ENCODE results near the gene RUSC2. TPM values are rescaled to one million over a fixed set of nuclear protein-coding genes. Genes with fewer than 3 reads are reported as not detected.

Gene RUSC2
- total and polyA plus RNA-seq, 2 of the 13 experiments (the other 11 are each of a cell fraction or from before 2014, with no cell fraction given), result 2.8 to 3.3 TPM

GRCh38 chr9:35510754-35511428 is 21.0 kb downstream of the RUSC2 start (continued):
- no peak for TF ChIP-seq ZNF709 (CRISPR knock-in tag; IDR thresholded peaks at IDR 0.05)
- no peak for TF ChIP-seq RBM22 (optimal IDR thresholded peaks at IDR 0.05; ENCODE audit: low read length)
- TF ChIP-seq ZNF251 (CRISPR knock-in tag; IDR thresholded peaks at IDR 0.05), result no peak
- no peak for TF ChIP-seq DRAP1 (CRISPR knock-in tag; IDR thresholded peaks at IDR 0.05)
- TF ChIP-seq ZNF740 (CRISPR knock-in tag; IDR thresholded peaks at IDR 0.05), result no peak
- no peak for TF ChIP-seq HIVEP1 (CRISPR knock-in tag; IDR thresholded peaks at IDR 0.05)
- TF ChIP-seq CBFB (CRISPR knock-in tag; IDR thresholded peaks at IDR 0.05), result no peak
- TF ChIP-seq NAIF1 (CRISPR knock-in tag; IDR thresholded peaks at IDR 0.05; ENCODE audit: borderline replicate concordance), result no peak
- no peak for TF ChIP-seq MAF1 (CRISPR knock-in tag; IDR thresholded peaks at IDR 0.05; ENCODE audit: borderline replicate concordance)
- no peak for TF ChIP-seq KDM5A (IDR thresholded peaks at IDR 0.05; ENCODE audit: borderline replicate concordance, low read length)
- no peak for TF ChIP-seq NFYC (CRISPR knock-in tag; IDR thresholded peaks at IDR 0.05)
- TF ChIP-seq ZNF691 (CRISPR knock-in tag; IDR thresholded peaks at IDR 0.05; ENCODE audit: borderline replicate concordance, low read depth), result no peak
- TF ChIP-seq ZBTB3 (CRISPR knock-in tag; IDR thresholded peaks at IDR 0.05; ENCODE audit: borderline replicate concordance, low read depth), result no peak
- TF ChIP-seq SP4 (CRISPR knock-in tag; IDR thresholded peaks at IDR 0.05), result no peak
- no peak for TF ChIP-seq ZBTB25 (CRISPR knock-in tag; IDR thresholded peaks at IDR 0.05)
- no peak for TF ChIP-seq NBN (conservative IDR thresholded peaks at IDR 0.05)
- TF ChIP-seq CEBPG (CRISPR knock-in tag; IDR thresholded peaks at IDR 0.05), result peak; percentile 27; the same call in 1 of the 2 replicates
- no peak for TF ChIP-seq ZNF362 (CRISPR knock-in tag; IDR thresholded peaks at IDR 0.05; ENCODE audit: borderline replicate concordance)
- no peak for TF ChIP-seq ZNF383 (CRISPR knock-in tag; IDR thresholded peaks at IDR 0.05; ENCODE audit: borderline replicate concordance)
- no peak for TF ChIP-seq ZNF430 (CRISPR knock-in tag; IDR thresholded peaks at IDR 0.05)
- TF ChIP-seq CREM (IDR thresholded peaks at IDR 0.05), result peak; percentile 14; the same call in 1 of the 2 replicates
- TF ChIP-seq CREM (CRISPR knock-in tag; IDR thresholded peaks at IDR 0.05), result no peak
- no peak for TF ChIP-seq GZF1 (CRISPR knock-in tag; IDR thresholded peaks at IDR 0.05)
- peak; percentile 47; the same call in 1 of the 2 replicates for TF ChIP-seq ZSCAN9 (CRISPR knock-in tag; IDR thresholded peaks at IDR 0.05; ENCODE audit: borderline replicate concordance)
- TF ChIP-seq CSRNP2 (CRISPR knock-in tag; conservative IDR thresholded peaks at IDR 0.05; ENCODE audit: low read depth), result no peak
- TF ChIP-seq ZZZ3 (CRISPR knock-in tag; IDR thresholded peaks at IDR 0.05; ENCODE audit: borderline replicate concordance), result no peak
- peak; percentile 61; the same call in 1 of the 2 replicates for TF ChIP-seq SOX5 (CRISPR knock-in tag; IDR thresholded peaks at IDR 0.05; ENCODE audit: borderline replicate concordance)
- no peak for TF ChIP-seq TP53 (CRISPR knock-in tag; conservative IDR thresholded peaks at IDR 0.05)
